Stimulated activated naive CD8-positive, alpha-beta T cell treated with anti-CD3 and anti-CD28 coated beads, Interleukin-15, Interleukin-2, amounts not matched to agents 100 ng/mL and 50 ng/mL, for 24 hours (primary cell): Measurements from ENCODE around the gene STAT4.

Source experiments
- H3K27ac Mint-ChIP-seq: one replicate; pipeline ENCODE4 v1.8.0; 2021; ENCODE audit warnings: mild to moderate bottlenecking, mixed read lengths
- H3K27me3 Mint-ChIP-seq: one replicate; pipeline ENCODE4 v1.8.0; 2021; ENCODE audit warnings: mixed read lengths
- H3K36me3 Mint-ChIP-seq: one replicate; pipeline ENCODE4 v1.8.0; 2021; ENCODE audit warnings: low read depth, mixed read lengths
- H3K4me1 Mint-ChIP-seq: one replicate; pipeline ENCODE4 v1.8.0; 2021; ENCODE audit warnings: low read depth, mixed read lengths
- H3K4me3 Mint-ChIP-seq: one replicate; pipeline ENCODE4 v1.8.0; 2021; ENCODE audit warnings: mild to moderate bottlenecking, mixed read lengths
- H3K9me3 Mint-ChIP-seq: one replicate; pipeline ENCODE4 v1.8.0; 2021; ENCODE audit warnings: mixed read lengths

The STAT4 gene

DNA sequence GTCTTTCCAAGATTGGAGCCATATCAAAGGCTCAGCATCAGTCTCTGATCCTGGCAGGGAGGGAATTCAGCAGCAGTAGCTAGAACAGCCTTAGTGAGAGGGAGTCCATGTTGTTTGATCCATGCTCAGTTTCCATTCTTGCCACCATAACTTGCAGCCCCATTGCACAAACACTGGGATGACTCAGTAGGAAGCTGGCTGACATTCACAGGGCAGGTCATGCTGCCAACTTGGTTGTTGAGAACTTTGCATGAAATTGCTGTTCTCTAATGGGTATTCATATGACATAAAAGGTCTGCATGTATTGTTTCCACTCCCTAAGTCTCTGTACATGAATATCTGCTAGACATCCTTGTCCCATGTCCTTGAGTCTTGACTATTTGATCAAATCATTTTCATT lies 29.9 kb upstream of the STAT4 start:
- Mint-ChIP-seq H3K27ac (no peak overlapping the region), H3K27me3 (no peaks in the 10 kb centered on the region), H3K9me3 (no peaks in the 10 kb centered on the region), H3K36me3 (no peaks in the 10 kb centered on the region), H3K4me3 (no peak overlapping the region), H3K4me1 (peaks cover 27% of the 10 kb centered on the region)

DNA sequence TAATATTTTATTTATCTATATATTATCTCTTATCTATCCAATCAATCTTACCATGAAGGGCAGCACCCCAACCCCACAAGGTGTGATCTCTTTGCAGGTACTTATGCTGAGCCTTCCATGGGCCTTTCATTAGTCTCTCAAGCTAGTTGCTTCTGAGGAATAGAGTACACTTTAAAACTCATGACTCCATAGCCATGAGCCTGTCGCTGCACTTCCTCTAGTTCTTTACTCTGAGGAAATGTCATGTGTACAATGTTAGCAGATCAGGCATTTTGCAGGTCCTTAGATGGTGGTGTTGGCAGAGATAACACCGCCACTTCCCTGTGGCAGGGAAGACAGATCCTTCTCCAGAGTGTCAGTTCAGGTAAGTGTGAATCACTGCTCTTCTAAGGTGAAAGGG lies 29.5 kb upstream of the STAT4 start:
- H3K27me3 Mint-ChIP-seq = no peaks in the 10 kb centered on the region
- H3K9me3 Mint-ChIP-seq = no peaks in the 10 kb centered on the region
- peak overlapping the region; percentile 18 for H3K27ac Mint-ChIP-seq
- no peak overlapping the region for H3K4me3 Mint-ChIP-seq
- H3K4me1 Mint-ChIP-seq = peaks cover 31% of the 10 kb centered on the region
- H3K36me3 Mint-ChIP-seq = no peaks in the 10 kb centered on the region

DNA sequence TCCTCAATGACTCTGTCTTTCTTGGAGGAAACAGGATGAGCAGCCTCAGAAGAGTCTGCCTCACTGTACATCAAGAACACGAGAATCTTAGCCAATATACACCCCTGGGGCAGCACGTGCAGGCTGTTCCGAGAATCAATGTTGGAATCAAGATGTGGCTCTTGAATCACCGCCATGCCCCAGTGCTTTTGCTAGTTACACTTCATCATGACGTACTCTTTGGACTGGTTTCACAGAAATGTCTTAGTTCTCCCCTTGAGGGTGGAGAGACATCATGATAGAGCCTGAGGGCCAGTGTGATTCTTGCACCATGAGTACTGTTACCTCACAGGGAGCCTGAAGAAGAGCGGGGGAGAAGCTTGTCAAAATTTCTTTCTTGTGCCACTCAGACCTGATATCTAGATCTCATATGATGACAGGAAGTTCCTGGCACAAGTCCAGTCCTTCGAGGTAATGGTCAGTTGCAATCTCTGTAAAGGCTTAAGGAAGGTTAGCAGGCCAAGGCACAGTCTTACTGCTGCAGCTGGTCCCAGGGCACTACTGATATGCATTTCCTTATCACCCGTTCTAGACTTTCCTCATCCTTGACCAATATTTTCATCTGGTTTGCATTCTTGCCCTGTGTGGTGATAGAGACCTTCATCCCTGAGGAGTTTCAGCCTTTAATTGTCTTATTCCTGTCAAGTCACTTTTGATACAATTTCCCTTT lies 28.2 kb upstream of the STAT4 start:
- Mint-ChIP-seq H3K27me3 (no peaks in the 10 kb centered on the region), H3K9me3 (no peaks in the 10 kb centered on the region), H3K36me3 (no peaks in the 10 kb centered on the region), H3K4me3 (no peak overlapping the region), H3K27ac (no peak overlapping the region), H3K4me1 (peaks cover 34% of the 10 kb centered on the region)

DNA sequence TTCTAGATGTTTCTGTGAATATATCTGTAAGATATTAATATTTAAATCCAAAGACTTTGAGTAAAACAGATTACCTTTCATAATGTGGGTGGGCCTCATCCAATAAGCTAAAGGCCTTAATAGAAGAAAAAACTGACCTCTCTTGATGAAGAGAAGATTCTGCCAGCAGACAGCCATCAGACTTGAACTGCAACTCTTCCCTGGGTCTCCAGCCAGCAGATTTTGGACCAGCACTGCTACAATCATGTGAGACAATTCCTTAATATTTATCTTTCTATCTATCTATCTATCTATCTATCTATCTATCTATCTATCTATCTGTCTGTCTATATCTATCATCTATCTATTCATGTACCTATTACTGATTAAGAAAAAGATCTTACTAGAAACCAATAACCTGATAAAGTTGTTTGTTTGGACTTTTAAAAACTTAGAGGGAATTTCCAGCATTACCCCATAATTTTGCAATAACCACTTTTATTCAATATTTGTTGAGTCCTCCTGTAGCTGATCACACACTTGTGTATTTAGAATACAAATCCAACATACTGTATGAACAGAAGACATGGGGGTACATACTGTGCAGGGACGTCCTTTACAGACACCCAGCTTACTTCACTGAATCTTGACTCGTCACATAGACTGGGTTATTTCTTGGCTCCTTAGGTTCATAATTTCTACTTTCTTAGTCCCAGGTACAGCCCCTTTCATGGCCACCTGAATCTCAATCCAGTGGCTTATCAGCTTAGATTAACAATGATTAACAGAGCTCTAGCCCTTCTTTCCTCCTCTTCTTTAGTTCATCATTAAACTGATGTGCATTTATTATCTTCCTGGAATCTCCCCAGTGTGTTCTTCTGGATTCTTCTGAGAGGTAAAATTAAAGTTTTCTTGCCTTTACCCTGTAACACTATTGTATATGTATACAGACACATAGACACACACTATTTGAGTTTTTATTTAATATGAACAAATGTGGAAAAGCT lies 27.2 kb upstream of the STAT4 start:
- peaks cover 43% of the 10 kb centered on the region for H3K4me1 Mint-ChIP-seq
- H3K27me3 Mint-ChIP-seq = no peaks in the 10 kb centered on the region
- H3K9me3 Mint-ChIP-seq = no peaks in the 10 kb centered on the region
- no peak overlapping the region for H3K4me3 Mint-ChIP-seq
- H3K27ac Mint-ChIP-seq = no peak overlapping the region
- H3K36me3 Mint-ChIP-seq = no peaks in the 10 kb centered on the region

DNA sequence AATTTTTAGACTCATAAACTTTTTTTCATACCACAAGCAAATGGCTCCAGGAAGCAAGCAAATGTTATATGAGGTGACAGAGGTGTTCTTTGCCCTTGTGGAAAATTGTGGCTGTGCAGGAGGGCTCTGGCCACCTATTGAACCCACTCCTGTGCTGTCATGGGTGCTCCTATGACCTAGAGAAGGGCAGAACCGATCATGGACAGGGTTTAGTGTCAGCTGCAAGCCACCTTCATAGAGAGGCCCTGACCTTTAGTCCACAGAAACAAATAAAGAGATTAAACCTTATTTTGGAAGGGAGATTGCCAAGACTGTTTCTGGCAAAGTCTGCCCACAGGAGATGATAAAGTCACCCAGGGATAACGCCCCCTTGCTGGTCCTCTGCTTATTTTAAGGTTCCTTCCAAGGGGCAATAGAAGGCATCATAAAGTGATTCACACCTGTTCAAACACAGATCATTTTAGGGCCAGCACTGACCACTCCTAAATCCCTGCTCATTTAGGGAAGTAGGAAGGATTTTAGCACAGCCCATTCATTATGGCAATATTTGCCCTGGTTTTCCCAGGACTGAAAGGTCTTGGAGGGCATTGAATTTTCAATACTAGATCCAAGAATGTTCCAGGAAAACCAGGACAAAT lies 26.1 kb upstream of the STAT4 start:
- Mint-ChIP-seq H3K4me3 (no peak overlapping the region), H3K9me3 (no peaks in the 10 kb centered on the region)

DNA sequence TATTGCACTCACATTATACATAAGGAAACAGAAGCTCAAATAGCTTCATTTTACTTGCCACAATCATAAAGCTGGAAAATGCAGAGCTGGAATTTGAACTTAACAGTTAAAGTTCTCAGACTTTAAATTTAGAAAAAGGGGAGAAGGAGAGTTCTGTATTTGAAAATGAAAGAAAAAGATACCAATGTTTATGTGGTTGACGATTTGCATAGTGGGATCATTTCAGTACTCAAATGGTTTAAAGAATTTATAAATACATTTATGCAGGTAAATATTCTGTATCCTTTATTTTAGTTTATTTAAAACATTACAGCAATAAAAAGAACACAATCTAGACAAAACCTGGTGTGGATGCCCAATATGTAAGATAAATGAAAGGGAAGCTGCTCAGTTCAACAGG lies 25.5 kb upstream of the STAT4 start:
- Mint-ChIP-seq H3K9me3 (no peaks in the 10 kb centered on the region), H3K27ac (no peak overlapping the region), H3K36me3 (no peaks in the 10 kb centered on the region)

More for the DNA sequence above, 26.1 kb upstream of the STAT4 start:
- no peaks in the 10 kb centered on the region for H3K36me3 Mint-ChIP-seq
- peaks cover 54% of the 10 kb centered on the region for H3K4me1 Mint-ChIP-seq
- H3K27ac Mint-ChIP-seq = no peak overlapping the region
- H3K27me3 Mint-ChIP-seq = no peaks in the 10 kb centered on the region

DNA sequence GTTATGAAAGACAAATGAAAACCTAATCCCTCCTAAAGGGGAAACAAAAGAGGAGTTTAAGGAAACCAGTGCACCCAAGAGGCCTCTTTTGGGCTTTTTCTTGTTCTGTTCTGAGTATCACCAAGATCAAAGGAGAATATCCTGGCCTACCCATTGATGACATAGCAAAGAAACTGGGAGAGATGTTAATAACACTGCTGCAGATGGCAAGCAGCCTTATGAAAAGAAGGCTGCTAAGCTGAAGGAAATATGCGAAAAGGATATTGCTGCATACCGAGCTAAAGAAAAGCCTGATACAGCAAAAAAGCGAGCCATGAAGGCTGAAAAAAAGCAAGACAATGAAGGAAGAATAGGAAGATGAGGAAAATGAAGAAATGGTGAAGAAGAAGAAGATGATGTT lies 23.6 kb upstream of the STAT4 start:
- Mint-ChIP-seq H3K27me3 (no peaks in the 10 kb centered on the region), H3K9me3 (no peaks in the 10 kb centered on the region), H3K4me1 (peaks cover 69% of the 10 kb centered on the region), H3K36me3 (no peaks in the 10 kb centered on the region), H3K4me3 (no peak overlapping the region), H3K27ac (no peak overlapping the region)

More for the DNA sequence above, 25.5 kb upstream of the STAT4 start:
- Mint-ChIP-seq H3K27me3 (no peaks in the 10 kb centered on the region), H3K4me1 (peaks cover 60% of the 10 kb centered on the region), H3K4me3 (no peak overlapping the region)

DNA sequence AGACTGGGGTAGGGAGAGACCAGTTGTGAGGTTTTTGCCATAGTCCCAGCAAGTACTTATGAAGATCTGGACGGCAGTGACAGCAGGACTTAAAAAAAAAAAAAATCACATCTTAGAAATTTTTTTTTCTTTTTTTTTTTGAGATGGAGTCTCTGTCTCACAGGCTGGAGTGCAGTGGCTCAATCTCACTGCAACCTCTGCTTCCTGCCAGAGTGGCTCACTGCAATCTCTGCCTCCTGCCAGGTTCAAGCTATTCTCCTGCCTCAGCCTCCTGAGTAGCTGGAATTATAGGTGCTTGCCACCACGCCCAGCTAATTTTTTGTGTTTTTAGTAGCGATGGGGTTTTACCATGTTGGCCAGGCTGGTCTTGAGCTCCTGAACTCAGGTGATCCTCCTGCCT lies 22.4 kb upstream of the STAT4 start:
- no peaks in the 10 kb centered on the region for H3K9me3 Mint-ChIP-seq
- H3K27me3 Mint-ChIP-seq = no peaks in the 10 kb centered on the region
- H3K4me1 Mint-ChIP-seq = peaks cover 74% of the 10 kb centered on the region
- peak overlapping the region; percentile 89 for H3K27ac Mint-ChIP-seq
- no peak overlapping the region for H3K4me3 Mint-ChIP-seq
- no peaks in the 10 kb centered on the region for H3K36me3 Mint-ChIP-seq

DNA sequence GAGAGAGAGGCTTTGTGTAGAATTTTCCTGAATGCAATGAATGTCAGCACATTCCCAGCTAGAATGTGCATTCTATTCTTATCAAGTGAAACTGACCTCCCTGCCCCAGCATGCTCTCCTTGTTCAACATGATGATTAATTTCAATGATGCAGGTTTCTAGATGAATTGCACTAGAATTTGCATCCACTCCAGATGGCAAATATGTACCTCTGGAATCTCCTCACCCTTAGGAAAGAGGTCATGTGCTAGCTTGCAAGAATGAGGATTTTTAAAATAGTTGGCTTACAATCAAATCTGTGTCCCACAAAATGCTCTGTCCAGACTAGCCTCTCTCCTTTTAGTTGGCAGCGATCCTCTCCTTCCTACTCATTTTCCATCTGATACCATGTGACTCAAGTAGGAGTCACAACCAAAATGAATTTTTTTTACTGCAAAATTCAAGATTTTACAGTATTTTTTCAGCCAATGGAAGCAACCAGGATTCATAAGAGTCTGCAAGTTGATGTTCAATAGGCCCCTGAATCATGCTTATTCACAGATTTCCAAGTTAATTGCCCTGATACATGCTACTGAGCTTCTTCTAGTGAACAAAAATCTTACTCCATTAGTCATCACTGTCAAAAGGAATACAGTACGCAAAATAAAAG lies 21.0 kb upstream of the STAT4 start:
- H3K27me3 Mint-ChIP-seq = no peaks in the 10 kb centered on the region
- H3K4me3 Mint-ChIP-seq = peak overlapping the region; percentile 31
- no peaks in the 10 kb centered on the region for H3K36me3 Mint-ChIP-seq
- H3K4me1 Mint-ChIP-seq = peaks cover 77% of the 10 kb centered on the region
- H3K27ac Mint-ChIP-seq = peak overlapping the region; percentile 89
- H3K9me3 Mint-ChIP-seq = no peaks in the 10 kb centered on the region

DNA sequence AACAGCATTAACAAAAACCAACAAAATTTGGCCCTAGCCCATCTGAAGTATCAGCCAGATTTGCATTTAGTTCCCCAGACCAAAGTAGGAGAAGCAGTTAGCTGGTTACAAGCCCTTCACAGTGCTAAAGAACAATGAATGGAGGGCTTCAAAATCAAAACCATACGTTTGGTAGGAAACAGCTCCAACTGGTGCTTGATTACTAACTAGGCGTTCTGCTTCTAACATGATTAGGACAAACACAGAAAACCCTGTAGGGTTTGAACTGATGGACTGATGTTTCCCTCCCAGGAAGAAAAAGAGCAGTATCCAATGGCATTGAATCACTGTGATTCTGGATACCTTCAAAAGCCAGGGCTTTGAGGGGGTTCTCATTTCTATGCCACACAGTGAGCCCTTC lies 20.5 kb upstream of the STAT4 start:
- Mint-ChIP-seq H3K4me3 (peak overlapping the region; percentile 36), H3K4me1 (peaks cover 72% of the 10 kb centered on the region), H3K9me3 (no peaks in the 10 kb centered on the region), H3K27me3 (no peaks in the 10 kb centered on the region), H3K36me3 (no peaks in the 10 kb centered on the region), H3K27ac (peak overlapping the region; percentile 89)

DNA sequence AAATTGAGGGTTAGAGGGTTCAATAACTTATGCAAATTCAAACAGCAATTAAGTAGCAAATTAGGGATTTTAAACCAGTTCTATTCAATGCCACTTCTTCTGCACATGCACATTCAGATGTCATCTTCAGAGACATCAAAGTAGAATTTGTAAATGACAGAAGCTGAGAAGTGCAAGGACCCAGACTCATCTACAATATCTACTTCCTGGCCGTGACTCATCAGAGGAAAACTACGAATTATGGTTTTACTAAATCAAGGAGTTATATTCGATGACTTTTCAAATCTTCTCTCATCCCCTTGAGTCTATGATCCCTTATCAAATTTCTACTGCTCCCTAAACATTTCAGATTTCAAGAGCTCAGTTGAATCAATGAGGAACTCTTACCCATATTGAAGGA lies 20.0 kb upstream of the STAT4 start:
- peaks cover 67% of the 10 kb centered on the region for H3K4me1 Mint-ChIP-seq
- no peaks in the 10 kb centered on the region for H3K27me3 Mint-ChIP-seq
- H3K9me3 Mint-ChIP-seq = no peaks in the 10 kb centered on the region
- no peaks in the 10 kb centered on the region for H3K36me3 Mint-ChIP-seq
- H3K27ac Mint-ChIP-seq = peak overlapping the region; percentile 89
- peak overlapping the region; percentile 36 for H3K4me3 Mint-ChIP-seq

DNA sequence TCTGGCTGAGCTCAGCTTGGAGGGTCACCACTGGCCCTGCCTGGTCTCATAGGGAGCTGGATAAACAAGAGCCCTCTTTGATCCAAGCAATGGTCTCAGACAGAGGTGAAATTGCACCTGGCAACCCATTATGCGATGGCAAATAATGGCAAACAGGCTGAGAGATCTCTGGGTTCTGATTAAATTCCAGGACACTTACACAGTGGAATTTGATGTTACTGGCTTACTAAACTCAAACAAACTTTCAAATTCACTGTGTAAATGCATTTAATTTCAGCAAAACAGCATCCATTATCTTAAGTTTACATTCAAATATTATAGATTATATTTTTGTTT lies 19.5 kb upstream of the STAT4 start:
- H3K27ac Mint-ChIP-seq = no peak overlapping the region
- H3K4me1 Mint-ChIP-seq = peaks cover 64% of the 10 kb centered on the region

DNA sequence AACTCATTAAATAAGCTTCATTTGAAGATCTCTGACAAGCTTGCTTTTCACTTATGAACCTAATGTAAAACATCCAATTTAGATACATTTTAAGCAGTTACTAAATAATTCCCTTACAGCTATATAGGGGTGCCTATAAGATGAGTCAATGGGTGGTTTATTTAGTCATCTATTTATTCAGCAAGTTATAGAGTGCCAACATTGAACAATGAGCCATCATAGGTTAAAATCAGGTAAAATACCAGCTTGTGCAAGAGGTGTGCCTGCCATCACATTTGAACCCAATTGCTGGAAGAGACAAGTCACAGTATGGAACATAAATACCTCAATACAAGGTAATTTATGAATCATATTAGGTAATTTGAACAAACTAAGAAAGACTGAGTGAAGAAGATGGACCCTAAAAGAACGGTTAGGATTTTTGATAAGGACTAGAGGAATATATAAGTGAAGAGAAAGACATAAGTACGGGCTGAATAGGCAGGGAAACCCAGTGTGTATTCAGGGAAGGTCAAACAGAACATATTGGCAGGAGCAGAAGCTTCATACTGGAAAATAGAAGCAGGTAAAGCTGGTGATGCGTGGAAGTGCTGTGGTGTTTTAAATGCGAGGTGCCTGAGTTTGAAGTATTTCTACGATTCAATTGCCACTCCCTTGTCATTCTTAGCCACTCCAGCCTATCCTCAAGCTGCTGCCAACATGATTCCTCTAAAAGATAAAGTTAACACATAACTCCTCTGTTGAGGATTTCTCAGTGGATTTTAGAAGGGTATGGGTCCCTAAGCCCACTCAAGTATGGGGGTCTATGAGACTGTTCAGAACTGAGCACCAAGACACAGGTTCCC lies 18.9 kb upstream of the STAT4 start:
- Mint-ChIP-seq H3K27ac (peak overlapping the region; percentile 80), H3K9me3 (no peaks in the 10 kb centered on the region), H3K4me3 (no peak overlapping the region), H3K4me1 (peaks cover 70% of the 10 kb centered on the region), H3K36me3 (no peaks in the 10 kb centered on the region), H3K27me3 (no peaks in the 10 kb centered on the region)

More for the DNA sequence above, 19.5 kb upstream of the STAT4 start:
- no peaks in the 10 kb centered on the region for H3K27me3 Mint-ChIP-seq
- H3K9me3 Mint-ChIP-seq = no peaks in the 10 kb centered on the region
- no peak overlapping the region for H3K4me3 Mint-ChIP-seq
- H3K36me3 Mint-ChIP-seq = no peaks in the 10 kb centered on the region

DNA sequence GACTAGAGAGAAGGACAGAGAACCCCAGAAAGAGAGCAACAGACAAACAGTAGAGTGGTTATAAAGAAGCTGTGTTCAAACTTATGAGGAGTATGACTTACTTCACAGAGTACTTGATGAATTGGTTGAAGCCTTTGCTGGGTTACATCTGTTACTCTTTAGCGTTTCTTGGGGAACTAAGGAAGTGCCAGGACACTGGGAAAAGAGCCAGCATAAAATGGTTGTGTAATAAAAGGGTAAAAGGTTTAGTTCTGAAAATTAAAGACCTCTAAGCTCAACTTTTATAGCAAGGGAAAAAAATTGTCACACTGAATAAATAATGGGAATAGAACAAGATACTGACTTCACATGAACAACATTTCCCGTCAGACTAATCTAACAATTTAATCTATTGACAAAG lies 17.0 kb upstream of the STAT4 start:
- Mint-ChIP-seq H3K27me3 (no peaks in the 10 kb centered on the region), H3K9me3 (no peaks in the 10 kb centered on the region), H3K4me3 (no peak overlapping the region), H3K36me3 (no peaks in the 10 kb centered on the region), H3K27ac (peak overlapping the region; percentile 64), H3K4me1 (peaks cover 51% of the 10 kb centered on the region)
